Activated CD8-positive, alpha-beta memory T cell treated with anti-CD3 and anti-CD28 coated beads for 24 hours (primary cell): ENCODE data around the gene LMAN2L.
A peak's percentile ranks its signal among the peaks of the same experiment; 100 is the strongest.

Experiments used
- DNase-seq: peaks from one replicate; pipeline ENCODE4 v3.0.0-alpha.2; 2020

LMAN2L gene

DNA sequence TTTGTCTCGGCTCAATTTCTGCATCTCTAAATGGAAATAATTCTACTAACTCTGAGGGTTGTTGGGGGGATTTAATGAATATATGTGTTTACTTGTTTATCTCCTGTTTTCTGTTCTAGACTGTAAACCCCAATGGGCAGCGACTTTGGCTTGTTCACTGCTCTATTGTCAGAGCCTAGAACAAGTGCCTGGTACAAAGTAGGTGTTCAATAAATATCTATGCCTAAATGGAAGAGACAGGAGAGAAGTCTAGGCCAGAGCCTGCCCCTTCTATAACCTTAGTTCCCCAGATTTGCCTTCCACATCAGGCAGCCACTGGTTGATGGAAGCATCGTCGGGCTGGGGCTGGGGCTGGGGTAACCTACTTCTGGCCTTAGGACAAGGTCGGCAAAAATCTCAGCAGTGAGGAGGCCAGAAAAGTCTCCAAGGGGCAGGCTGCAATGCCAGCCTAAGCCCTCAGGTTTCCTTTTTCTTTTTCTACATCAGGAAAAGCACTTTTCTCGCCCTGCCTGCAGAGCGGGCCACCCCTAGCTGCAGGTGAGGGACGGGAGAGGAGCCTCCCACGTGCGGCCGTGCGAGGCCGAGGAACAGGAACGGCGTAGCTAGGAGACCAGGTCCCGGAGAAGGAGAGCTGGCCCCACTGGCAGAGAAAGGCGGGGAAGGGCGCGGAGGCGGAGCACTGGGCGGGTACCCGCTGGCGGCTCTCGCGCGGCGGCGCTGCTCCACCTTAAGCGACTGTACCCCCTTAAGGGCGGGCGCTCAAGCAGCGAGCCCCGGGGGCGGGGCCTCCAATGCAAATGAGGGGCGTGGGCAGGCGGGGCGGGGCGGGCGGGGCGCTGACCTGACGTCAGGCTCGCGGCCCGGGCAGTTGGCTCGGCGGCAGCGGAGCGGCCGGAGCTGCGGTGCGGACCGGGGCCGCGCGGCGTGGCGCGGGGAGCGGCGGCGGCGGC is 20.4 kb upstream of the LMAN2L start, which contains the start of gene CNNM4:
Gene CNNM4, plus strand, starts transcription at position 867 of the 950 bp plus-strand sequence. CDS start 98 bp downstream, outside the sequence.
- peak; percentile 96 for DNase-seq

DNA sequence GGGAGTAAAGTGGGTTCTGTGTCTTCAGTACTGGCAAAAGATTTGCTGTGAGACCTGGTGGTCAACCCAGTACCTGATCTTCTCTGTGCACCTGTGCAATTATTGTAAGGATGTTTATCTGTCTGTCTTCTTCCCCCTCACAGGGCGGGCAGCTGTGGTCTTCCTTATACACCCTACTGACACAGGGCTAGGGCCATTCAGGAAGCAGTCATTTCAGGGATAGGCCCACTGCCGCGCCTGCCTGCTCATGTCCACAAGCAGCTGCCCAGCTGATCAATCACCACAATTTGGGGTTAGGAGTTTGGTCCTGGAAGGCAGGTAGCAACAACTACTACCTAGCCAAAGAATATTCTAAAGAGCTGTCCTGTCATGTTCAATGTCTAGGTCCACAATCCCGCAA is 19.7 kb upstream of the LMAN2L start:
- DNase-seq = no peak

- no peak for DNase-seq
These were observed 19.1 kb upstream of the LMAN2L start for GRCh38 chr2:96758987-96759386.

DNA sequence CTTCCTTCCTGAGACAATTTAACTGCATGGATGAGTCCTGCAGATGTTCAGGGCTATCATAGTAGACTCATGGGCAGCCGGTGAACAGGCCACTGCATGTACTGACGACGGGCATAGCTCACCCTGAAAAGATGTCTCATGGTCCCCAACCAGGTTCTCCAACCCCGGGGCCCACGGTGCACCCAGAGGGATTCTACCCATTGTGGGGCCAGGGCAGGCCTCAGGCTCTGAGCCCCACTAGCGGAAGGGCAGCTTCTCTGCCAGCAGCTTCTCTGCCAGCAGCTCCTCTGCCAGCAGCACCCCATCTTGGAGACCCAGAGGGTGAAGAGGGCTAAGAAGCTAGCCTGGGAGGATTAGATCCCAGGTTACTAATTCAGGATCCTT is 17.6 kb upstream of the LMAN2L start:
- DNase-seq = no peak

DNA sequence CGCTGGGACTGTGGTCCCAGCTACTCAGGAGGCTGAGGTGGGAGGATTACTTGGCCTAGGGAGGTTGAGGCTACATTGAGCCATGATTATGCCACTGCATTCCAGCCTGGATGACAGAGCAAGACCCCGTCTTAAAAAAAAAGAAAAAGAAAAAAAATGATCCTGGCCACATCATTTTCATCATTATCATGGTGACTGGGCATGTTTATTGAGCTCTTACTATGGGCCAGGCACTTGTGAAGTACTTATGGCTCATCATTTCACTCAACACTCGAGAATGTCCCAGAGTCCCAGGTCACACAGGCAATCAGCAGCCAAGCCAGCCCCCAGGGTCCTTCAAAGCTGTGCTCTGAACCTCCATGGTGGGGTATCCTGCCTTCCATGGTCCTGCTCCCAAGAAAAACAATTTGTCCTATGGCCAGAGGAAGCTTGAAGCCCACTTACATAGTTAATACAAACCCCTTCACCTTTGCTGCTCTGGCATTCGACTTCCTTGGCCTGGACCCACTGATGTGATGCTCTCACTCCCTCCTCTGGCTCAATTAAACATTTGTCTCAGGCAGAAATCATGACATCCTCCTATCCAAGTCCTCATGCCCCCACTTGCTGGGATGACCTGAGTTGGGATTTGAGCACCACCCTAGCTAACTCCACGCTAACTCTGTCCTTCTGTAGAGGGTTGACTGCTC is 17.1 kb upstream of the LMAN2L start:
- no peak for DNase-seq

DNA sequence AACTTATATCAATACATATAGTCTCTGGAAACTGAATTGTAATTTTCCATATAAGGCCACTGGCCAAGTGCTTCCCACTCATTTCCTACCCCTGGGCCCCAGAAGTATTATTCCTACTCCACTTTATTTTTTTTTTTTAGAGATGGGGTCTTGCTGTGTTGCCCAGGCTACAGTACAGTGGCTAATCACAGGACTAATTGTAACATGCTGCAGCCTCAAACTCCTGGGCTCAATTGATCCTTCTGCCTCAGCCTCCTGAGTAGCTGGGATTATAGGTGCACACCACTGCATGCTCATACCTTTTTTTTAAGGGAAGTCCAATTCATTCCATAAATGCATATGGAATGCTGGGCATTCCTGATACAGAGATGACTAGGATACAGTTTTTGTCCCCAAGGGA is 14.5 kb upstream of the LMAN2L start:
- no peak for DNase-seq

- DNase-seq = no peak
These were observed 13.9 kb upstream of the LMAN2L start for GRCh38 chr2:96753661-96754282.

DNA sequence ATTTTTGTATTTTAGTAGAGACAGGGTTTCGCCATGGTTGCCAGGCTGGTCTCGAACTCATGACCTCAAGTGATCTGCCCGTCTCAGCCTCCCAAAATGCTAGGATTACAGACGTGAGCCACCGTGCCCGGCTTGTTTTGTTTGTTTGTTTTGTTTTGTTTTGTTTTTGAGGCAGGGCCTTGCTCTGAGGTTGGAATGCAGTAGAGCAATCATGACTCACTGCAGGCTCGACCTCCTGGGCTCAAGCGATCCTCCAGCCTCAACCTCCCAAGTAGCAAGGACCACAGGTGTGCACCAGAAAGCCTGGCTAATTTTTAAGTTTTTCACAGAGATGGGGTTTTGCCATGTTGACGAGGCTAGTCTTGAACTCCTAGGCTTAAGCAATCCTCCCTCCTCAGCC is 11.9 kb upstream of the LMAN2L start:
- no peak for DNase-seq

- no peak for DNase-seq
These were observed 7.3 kb upstream of the LMAN2L start for GRCh38 chr2:96747061-96747617.

- DNase-seq = no peak
These were observed 710 bp downstream of the LMAN2L start for GRCh38 chr2:96739076-96739632.

- DNase-seq = no peak
These were observed 2.0 kb downstream of the LMAN2L start for GRCh38 chr2:96737831-96738230.

DNA sequence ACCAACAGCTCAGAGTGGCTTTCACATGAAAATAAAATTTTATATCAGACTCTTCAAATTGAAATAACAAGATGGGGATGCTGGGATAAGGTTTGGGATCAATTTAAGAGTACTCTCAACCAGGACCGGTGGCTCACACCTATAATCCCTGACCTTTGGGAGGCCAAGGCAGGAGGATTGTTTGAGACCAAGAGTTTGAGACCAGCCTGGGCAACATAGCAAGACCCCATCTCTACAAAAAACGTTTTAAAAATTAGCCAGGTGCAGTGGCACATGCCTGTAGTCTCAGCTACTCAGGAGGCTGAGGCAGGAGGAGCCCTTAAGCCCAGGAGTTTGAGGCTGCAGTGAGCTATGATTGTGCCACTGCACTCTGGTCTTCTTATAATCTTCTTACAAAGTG is 2.6 kb downstream of the LMAN2L start:
- DNase-seq = no peak

DNA sequence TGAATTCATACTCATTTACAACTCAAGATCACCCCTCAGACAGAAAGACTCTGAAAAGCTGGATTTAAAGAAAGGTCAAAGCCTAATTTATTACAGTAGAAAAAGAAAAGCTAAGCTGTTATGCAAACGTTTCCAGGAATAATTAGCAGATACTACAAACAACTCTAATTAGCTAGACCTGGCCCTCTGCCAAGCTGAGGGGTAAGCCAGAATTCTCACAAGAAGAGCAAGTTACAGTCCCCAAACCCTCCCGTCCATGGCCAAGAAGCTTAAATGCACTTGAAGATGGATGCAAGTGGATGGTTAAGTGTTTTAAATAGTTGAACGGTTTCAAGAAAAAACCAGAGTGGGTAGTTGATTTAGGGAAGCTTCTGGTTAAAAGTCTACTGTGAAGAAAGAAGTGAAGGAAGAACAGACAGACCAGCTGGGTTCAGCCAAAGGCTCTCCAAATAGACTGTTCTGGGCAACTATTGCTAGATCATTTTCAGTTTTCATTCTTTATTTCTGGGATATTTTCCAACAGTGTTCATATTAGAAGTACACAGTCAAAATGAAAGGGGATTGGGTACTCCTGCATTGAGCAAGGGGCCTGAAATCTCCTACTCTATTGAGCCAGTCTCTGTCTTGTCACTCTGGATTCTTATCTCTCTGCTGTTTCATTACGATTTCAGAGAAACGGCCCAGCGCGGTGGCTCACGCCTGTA is 4.8 kb downstream of the LMAN2L start:
- DNase-seq = no peak

- DNase-seq = no peak
These were observed 5.9 kb downstream of the LMAN2L start for GRCh38 chr2:96733931-96734330.

DNA sequence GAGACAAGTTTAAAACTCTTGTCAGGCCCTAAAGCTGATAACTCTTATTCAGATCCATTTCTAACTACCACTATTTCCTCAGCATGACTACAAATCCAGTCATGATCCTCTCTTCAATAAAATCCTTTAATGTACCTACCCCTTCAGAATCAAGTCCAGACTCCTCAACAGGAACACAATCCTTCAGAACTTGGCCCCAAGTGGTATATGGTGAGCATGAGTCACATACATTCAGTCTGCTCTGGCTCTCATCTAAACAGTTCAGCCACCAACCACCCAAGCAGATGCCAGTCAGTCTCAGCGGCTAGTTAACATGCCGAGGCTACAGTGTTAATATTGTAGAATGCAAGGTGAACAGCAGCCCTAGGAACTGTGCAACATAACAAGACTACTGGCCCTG is 9.7 kb downstream of the LMAN2L start:
- DNase-seq = no peak

GRCh38 chr2:96729748-96730147 is 10.1 kb downstream of the LMAN2L start:
- DNase-seq = no peak

DNA sequence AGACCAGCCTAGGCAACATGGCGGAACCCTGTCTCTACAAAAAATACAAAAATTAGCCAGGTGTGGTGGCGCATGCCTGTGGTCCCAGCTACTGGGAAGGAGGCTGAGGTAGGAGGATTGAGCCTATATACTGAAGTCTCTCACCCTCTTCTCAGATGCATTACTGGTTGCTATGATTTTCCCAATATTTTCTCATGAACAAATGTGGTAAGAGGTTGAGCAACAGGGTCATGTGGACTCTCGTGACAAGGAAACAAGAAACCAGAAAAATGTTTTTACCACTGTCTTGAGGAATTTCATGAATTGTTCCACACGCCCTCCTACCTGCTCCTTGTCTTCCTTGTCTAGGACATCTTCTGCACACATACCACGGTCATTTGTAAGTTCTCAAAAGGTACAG is 12.4 kb downstream of the LMAN2L start:
- no peak for DNase-seq

GRCh38 chr2:96726131-96726530 is 13.7 kb downstream of the LMAN2L start:
- DNase-seq = no peak

- DNase-seq = no peak
These were observed 23.5 kb downstream of the LMAN2L start for GRCh38 chr2:96716388-96716787.

GRCh38 chr2:96715658-96716057 is 24.2 kb downstream of the LMAN2L start:
- DNase-seq = no peak

DNA sequence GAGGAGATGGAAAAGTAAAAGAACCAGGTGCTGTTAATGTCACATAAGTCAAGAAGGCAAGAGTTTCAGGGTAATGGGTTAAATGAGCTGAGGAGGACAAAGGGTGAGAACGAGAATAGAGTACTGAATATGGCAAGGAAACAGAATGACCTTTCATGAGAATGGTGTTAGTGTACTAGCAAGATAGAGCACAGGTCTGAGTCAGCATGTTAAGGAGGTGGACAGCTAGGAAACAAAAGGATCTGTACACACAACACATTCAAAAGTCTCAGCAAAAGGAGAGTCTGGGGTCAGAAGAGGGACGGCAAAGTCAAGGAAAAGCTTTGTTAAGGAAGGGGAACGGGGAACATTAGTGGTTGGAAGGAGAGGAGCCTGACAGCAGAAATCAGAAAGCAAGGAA is 28.9 kb downstream of the LMAN2L start:
- DNase-seq = no peak

- no peak for DNase-seq
These were observed 36.7 kb downstream of the LMAN2L start for GRCh38 chr2:96703021-96703751.
